NCI-H2196 (cell line): ENCODE data around the gene LRRC4C.
"Not testable (repeated sequence)": the region's sequence is repeated elsewhere in the genome, so short reads cannot be mapped to it uniquely, and the experiment has no call there.

ENCODE experiments used
- DNase-seq: peaks from one replicate; lab custom pipeline; 2025; ENCODE audit not compliant: unreplicated experiment; lab: John Stamatoyannopoulos, UW

Gene LRRC4C

GRCh38 chr11:41040474-41040873 lies 419.0 kb downstream of the LRRC4C start:
- no peak for DNase-seq

DNA sequence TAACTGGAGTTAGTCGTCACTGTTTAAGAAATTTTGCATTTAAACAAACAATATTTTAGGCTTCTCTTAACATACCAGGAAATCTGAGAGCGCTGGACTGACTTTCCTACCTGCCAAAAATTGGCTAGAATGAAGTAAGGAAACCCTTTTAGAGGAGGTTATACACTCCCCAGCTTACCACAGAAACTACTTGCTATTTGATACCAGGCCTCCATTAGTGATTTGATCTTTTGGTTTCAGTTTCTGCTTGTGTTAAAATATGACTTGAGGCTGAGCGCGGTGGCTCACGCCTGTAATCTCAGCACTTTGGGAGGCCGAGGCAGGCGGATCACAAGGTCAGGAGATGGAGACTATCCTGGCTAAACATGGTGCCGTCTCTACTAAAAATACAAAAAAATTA lies 419.9 kb downstream of the LRRC4C start:
- no peak for DNase-seq

GRCh38 chr11:41031551-41032060 lies 427.8 kb downstream of the LRRC4C start:
- no peak for DNase-seq

- no peak for DNase-seq
These were observed 439.2 kb downstream of the LRRC4C start for GRCh38 chr11:41020259-41020658.

DNA sequence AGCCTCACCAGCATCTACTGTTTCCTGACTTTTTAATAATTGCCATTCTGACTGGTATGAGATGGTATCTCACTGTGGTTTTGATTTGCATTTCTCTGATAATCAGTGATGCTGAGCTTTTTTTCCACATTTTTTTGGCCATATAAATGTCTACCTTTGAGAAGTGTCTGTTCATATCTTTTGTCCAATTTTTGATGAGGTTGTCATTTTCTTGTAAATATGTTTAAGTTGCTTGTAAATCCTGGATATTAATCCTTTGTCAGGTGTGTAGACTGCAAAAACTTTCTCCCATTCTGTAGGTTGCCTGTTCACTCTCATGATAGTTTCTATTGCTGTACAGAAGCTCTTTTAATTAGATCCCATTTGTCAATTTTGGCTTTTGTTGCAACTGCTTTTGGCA lies 439.8 kb downstream of the LRRC4C start:
- not testable (repeated sequence) for DNase-seq

DNA sequence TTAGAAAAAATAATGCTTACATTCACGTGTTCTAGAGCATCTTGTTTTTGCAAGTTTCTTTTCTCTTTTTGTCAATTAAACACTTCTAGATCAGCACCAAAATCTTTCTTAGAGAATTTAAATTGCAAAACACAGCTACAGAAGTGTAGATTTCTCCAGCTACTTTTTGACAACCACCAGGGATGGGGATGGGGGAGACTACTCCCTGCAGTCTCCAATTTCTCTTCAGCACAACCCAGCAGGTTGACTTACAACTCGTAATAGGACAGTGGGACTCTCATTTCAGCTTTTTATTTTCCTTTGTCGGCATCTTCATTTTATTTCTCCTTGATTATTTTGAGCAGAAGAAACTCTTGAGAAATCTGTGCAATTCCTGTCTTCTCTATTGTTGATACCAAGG lies 441.2 kb downstream of the LRRC4C start:
- no peak for DNase-seq

DNA sequence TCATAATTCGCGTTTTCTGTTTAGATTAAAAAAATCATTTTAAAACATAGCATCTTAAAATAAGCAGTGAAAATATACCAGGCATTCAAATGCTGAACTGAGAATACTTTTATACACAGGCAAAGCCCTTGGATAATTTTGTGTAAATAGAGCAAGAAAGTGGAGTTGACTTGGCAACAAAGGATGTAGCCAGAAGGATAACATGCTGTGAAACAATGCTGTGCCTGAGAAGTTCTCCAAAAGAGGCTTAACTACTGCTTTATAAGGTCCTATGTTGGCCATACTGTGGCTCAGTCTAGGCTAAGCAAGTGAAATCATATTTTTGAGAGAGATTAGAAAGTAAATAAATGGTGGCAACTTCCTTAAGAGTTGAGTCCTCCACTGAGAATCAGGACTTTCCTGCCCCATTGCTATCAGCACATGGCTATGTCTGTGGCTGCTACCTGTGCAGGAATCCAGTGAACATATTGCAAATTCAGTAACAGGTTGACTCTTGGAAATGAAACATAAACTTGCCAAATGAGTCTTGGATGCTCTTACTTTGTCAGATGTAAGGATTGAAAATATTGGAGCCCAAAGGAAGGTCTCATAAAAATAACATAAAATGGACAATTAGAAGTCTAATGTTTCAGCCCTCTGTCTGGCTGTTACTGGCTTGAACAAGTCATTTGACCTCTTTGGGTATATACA lies 448.9 kb downstream of the LRRC4C start:
- no peak for DNase-seq

GRCh38 chr11:41005986-41006385 lies 453.5 kb downstream of the LRRC4C start:
- DNase-seq, result no peak

- no peak for DNase-seq
These were observed 455.8 kb downstream of the LRRC4C start for GRCh38 chr11:41003339-41004282.

- no peak for DNase-seq
These were observed 460.5 kb downstream of the LRRC4C start for GRCh38 chr11:40998920-40999319.

- no peak for DNase-seq
These were observed 471.5 kb downstream of the LRRC4C start for GRCh38 chr11:40987776-40988435.

DNA sequence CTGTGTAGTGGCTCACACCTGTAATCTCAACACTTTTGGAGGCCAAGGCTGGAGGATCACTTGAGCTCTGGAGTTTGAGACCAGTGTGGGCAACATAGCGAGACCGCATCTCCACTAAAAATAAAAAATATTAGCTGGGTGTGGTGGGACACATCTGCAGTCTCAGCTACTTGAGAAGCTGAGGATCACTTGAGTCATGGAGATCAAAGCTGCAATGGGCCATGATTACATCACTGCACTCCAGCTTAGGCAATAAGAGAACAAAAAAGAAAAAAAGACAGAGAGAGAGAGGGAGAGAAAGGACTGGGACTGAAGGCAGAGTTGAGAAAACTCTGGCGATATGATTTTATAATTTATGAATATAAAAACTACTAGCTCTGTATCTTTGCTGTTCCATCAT lies 473.1 kb downstream of the LRRC4C start:
- no peak for DNase-seq

DNA sequence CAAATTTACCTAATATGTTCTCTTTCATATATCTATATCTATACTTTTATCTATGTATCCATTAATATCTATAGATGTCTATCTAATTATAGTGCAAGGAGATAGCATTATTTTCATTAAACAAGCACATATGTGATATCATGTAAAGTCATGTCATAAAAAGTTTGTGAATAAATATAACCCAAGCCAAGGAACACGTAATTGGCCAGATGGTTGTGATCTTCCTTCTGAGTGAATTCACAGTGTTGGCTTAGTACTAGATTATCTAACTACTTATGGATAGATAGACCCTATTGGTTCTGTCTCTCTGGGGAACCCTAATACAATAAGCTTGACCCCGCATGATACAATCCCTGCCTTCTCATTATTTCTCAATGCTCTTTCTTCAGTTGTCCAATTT lies 484.4 kb downstream of the LRRC4C start:
- no peak for DNase-seq

- no peak for DNase-seq
These were observed 485.2 kb downstream of the LRRC4C start for GRCh38 chr11:40974186-40974795.

GRCh38 chr11:40958707-40959106 lies 500.7 kb downstream of the LRRC4C start:
- no peak for DNase-seq

GRCh38 chr11:40952479-40952878 lies 507.0 kb downstream of the LRRC4C start:
- no peak for DNase-seq

DNA sequence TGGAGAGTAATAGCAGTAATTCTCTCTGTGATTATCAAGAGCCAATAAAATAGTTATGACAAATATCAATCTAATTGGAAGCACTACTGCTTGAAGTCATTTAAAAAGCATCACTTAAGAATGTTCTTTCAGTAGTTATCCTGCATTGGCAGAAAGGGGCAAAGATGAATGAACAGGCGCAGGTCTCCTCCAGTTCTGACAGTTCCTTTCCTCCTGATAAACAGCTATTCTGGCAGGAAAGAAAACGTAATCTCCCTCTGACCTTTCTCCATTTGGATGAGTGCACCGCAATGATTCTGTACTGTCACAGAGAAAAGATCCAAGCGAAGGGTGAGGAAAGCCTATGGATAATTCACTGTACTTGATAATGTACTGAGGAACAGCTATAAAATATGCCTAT lies 521.5 kb downstream of the LRRC4C start:
- no peak for DNase-seq

- DNase-seq, result no peak
These were observed 534.5 kb downstream of the LRRC4C start for GRCh38 chr11:40924915-40925314.

DNA sequence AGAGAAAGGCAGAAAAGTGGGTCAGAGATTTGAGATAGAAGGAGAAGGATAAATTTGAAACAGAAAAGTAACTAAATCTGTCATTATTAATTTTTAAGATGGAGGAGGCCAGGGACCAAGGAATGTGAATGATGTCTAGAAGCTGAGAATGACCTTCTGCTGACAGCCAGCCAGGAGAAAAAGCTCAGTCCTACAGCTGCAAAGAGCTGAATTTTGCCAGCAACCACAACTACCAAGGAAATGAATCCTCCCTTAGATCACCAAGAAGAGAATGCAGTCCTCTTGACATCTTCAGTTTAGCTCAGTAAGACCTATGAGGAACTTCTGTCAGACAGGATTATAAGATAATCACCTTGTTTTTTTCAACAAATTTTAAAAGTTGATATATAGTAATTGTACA lies 538.2 kb downstream of the LRRC4C start:
- no peak for DNase-seq

DNA sequence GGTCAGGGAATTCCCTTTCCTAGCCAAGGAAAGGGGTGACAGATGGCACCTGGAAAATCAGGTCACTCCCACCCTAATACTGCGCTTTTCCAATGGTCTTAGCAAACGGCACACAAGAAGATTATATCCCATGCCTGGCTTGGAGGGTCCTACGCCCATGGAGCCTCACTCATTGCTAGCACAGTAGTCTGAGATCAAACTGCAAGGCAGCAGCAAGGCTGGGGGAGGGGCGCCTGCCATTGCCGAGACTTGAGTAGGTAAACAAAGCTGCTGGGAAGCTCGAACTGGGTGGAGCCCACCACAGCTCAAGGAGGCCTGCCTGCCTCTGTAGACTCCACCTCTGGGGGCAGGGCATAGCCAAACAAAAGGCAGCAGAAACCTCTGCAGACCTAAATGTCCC lies 548.7 kb downstream of the LRRC4C start:
- DNase-seq, result not testable (repeated sequence)

DNA sequence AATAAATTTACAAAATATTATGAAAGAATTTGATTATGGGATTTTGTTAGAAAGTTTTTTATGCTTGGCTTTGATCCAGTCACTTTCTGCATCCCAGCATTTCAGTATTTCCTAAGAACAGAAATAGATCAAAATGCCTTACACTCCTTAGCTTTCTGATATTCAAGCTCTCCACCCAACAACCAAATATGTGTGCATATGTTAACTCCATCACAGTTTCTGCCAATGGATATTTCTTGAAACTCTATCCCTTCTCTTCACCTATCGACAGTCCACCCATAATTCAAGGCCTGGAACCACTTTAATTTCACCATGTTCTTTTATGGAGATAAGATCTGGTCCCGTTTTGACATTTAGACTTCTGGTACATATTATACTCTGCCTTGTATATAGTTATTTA lies 565.0 kb downstream of the LRRC4C start:
- DNase-seq, result no peak
